H9 (cell line): ENCODE data around the gene RNPEPL1. TPM values are rescaled to one million over a fixed set of nuclear protein-coding genes. Genes with fewer than 3 reads are reported as not detected.

Experiments used
- DNase-seq: peaks from one replicate; pipeline ENCODE4 v3.0.0-alpha.2; 2017
- H2AFZ ChIP-seq: one replicate; pipeline ENCODE4 v1.6.1; 2013; ENCODE audit warnings: mild to moderate bottlenecking, low read length, control low read depth, moderate library complexity
- H2AK5ac ChIP-seq: 2 replicates; pipeline ENCODE4 v1.6.1; 2013; ENCODE audit warnings: low read length, control low read depth, mixed read lengths; ENCODE audit not compliant: insufficient read length
- H2BK120ac ChIP-seq: one replicate; pipeline ENCODE4 v1.6.1; 2013; ENCODE audit warnings: low read depth, mild to moderate bottlenecking, low read length, control low read depth, inconsistent platforms; ENCODE audit not compliant: poor library complexity, severe bottlenecking
- H2BK12ac ChIP-seq: 2 replicates; pipeline ENCODE4 v1.6.1; 2013; ENCODE audit warnings: low read length, control low read depth, mixed read lengths, low read depth; ENCODE audit not compliant: insufficient read length
- H2BK15ac ChIP-seq: 2 replicates; pipeline ENCODE4 v1.6.1; 2013; ENCODE audit warnings: low read depth, low read length, control low read depth
- H2BK20ac ChIP-seq: one replicate; pipeline ENCODE4 v1.6.1; 2013; ENCODE audit warnings: low read depth, mild to moderate bottlenecking, low read length, control low read depth, inconsistent platforms; ENCODE audit not compliant: poor library complexity, severe bottlenecking
- H2BK5ac ChIP-seq: 2 replicates; pipeline ENCODE4 v1.6.1; 2013; ENCODE audit warnings: low read length, control low read depth, mixed read lengths; ENCODE audit not compliant: insufficient read length
- H3K14ac ChIP-seq: 2 replicates; pipeline ENCODE4 v1.6.1; 2013; ENCODE audit warnings: low read length, control low read depth; ENCODE audit not compliant: insufficient read depth
- H3K18ac ChIP-seq: 2 replicates; pipeline ENCODE4 v1.6.1; 2013; ENCODE audit warnings: low read depth, mild to moderate bottlenecking, mixed read lengths, low read length, control low read depth; ENCODE audit not compliant: insufficient read length
- H3K23ac ChIP-seq: 2 replicates; pipeline ENCODE4 v1.6.1; 2013; ENCODE audit warnings: low read length, control low read depth, mixed read lengths, low read depth; ENCODE audit not compliant: insufficient read length
- H3K23me2 ChIP-seq: 2 replicates; pipeline ENCODE4 v1.6.1; 2013; ENCODE audit warnings: low read depth, mild to moderate bottlenecking, mixed read lengths, low read length, control low read depth; ENCODE audit not compliant: insufficient read length, poor library complexity, severe bottlenecking
- H3K27ac ChIP-seq: 2 replicates; pipeline ENCODE4 v1.5.1; 2013; ENCODE audit warnings: low read length, control low read depth, mixed read lengths, low read depth; ENCODE audit not compliant: insufficient read length
- H3K27me3 ChIP-seq: 2 replicates; pipeline ENCODE4 v1.6.1; 2013; ENCODE audit warnings: low read length, control low read depth, inconsistent platforms; ENCODE audit not compliant: insufficient read depth
- H3K4ac ChIP-seq: 2 replicates; pipeline ENCODE4 v1.6.1; 2013; ENCODE audit warnings: low read depth, mild to moderate bottlenecking, control low read depth, inconsistent platforms, low read length, moderate library complexity
- H3K4me1 ChIP-seq: 2 replicates; pipeline ENCODE4 v1.6.1; 2013; ENCODE audit warnings: low read length, control low read depth, inconsistent platforms; ENCODE audit not compliant: insufficient read depth
- H3K4me2 ChIP-seq: 2 replicates; pipeline ENCODE4 v1.6.1; 2013; ENCODE audit warnings: low read length, control low read depth, mixed read lengths; ENCODE audit not compliant: insufficient read length, insufficient read depth
- H3K56ac ChIP-seq: 2 replicates; pipeline ENCODE4 v1.6.1; 2013; ENCODE audit warnings: low read depth, mild to moderate bottlenecking, mixed read lengths, low read length, control low read depth; ENCODE audit not compliant: insufficient read length
- H3K79me1 ChIP-seq: 2 replicates; pipeline ENCODE4 v1.6.1; 2013; ENCODE audit warnings: low read depth, mild to moderate bottlenecking, moderate library complexity, low read length, control low read depth, inconsistent platforms; ENCODE audit not compliant: insufficient read depth, poor library complexity, severe bottlenecking
- H3K79me2 ChIP-seq: 2 replicates; pipeline ENCODE4 v1.6.1; 2013; ENCODE audit warnings: low read length, control low read depth, inconsistent platforms; ENCODE audit not compliant: insufficient read depth
- H3K9ac ChIP-seq: 2 replicates; pipeline ENCODE4 v1.6.1; 2013; ENCODE audit warnings: low read length, control low read depth, mixed read lengths; ENCODE audit not compliant: insufficient read length; ENCODE audit errors: extremely low read depth
- H3K9me3 ChIP-seq: one replicate; pipeline ENCODE4 v1.6.1; 2013; ENCODE audit warnings: low read depth, low read length, inconsistent platforms; ENCODE audit not compliant: control insufficient read depth
- H3T11ph ChIP-seq: one replicate; pipeline ENCODE4 v1.6.1; 2013; ENCODE audit warnings: mild to moderate bottlenecking, low read length, control low read depth, inconsistent platforms
- H4K20me1 ChIP-seq: one replicate; pipeline ENCODE4 v1.6.1; 2013; ENCODE audit not compliant: control insufficient read depth, insufficient read length, insufficient read depth
- H4K5ac ChIP-seq: 2 replicates; pipeline ENCODE4 v1.6.1; 2013; ENCODE audit warnings: low read depth, mild to moderate bottlenecking, mixed read lengths, low read length, control low read depth; ENCODE audit not compliant: insufficient read length
- H4K8ac ChIP-seq: replicated peaks from 2 replicates; pipeline ENCODE4 v1.6.1; 2013; ENCODE audit warnings: low read length, control low read depth, mixed read lengths, low read depth; ENCODE audit not compliant: insufficient read length
- H4K91ac ChIP-seq: 2 replicates; pipeline ENCODE4 v1.6.1; 2013; ENCODE audit warnings: low read depth, mild to moderate bottlenecking, moderate library complexity, mixed read lengths, low read length, control low read depth; ENCODE audit not compliant: insufficient read length
- H3K27ac Mint-ChIP-seq, 3 experiments: 2 replicates in 2 of 3; 3 replicates in 1 of 3; pipeline ENCODE4 v1.8.0; 2020 to 2021; ENCODE audit warnings: mixed read lengths in 3 of 3, mild to moderate bottlenecking in 1 of 3, moderate library complexity in 1 of 3
- H3K27me3 Mint-ChIP-seq: 2 replicates; pipeline ENCODE4 v1.8.0; 2021; ENCODE audit warnings: low read depth, mild to moderate bottlenecking, moderate library complexity, mixed read lengths
- H3K36me3 Mint-ChIP-seq, 3 experiments: 2 replicates in 2 of 3; 3 replicates in 1 of 3; pipeline ENCODE4 v1.8.0; 2020 to 2021; ENCODE audit warnings: low read depth in 3 of 3, mixed read lengths in 3 of 3; ENCODE audit not compliant: insufficient read depth in 1 of 3
- H3K4me1 Mint-ChIP-seq, 2 experiments: 2 replicates each; pipeline ENCODE4 v1.8.0; 2020; ENCODE audit warnings: mixed read lengths in 2 of 2
- H3K4me3 Mint-ChIP-seq, 2 experiments: 2 replicates in 1 of 2; 3 replicates in 1 of 2; pipeline ENCODE4 v1.8.0; 2020 to 2021; ENCODE audit warnings: mild to moderate bottlenecking in 2 of 2, mixed read lengths in 2 of 2, moderate library complexity in 1 of 2
- H3K9me3 Mint-ChIP-seq, 2 experiments: 2 replicates in 1 of 2; 3 replicates in 1 of 2; pipeline ENCODE4 v1.8.0; 2020; ENCODE audit warnings: mild to moderate bottlenecking in 2 of 2, mixed read lengths in 2 of 2, moderate library complexity in 1 of 2
- CTCF ChIP-seq: fragments of 200-600 bp; sonication (generic); conservative IDR thresholded peaks from 3 replicates; pipeline ENCODE4 v1.8.0; 2021; ENCODE audit warnings: antibody characterized with exemption, mild to moderate bottlenecking
- WGBS: extraction: QIAGEN DNeasy Blood & Tissue Kit; methylation state at CpG from one replicate; pipeline ENCODE4 v1.1.7; 2013; ENCODE audit warnings: missing lambda C conversion rate, low lambda C conversion rate, mixed read lengths; ENCODE audit not compliant: insufficient read length; ENCODE audit errors: extremely low coverage; 5-methylcytosine and 5-hydroxymethylcytosine counted together
- total RNA-seq: library from RNA; stranded (reverse); gene quantifications from 2 replicates; pipeline ENCODE4 v1.2.1, GENCODE V29; 2021

Gene RNPEPL1
- total RNA-seq, 1 experiment from 2014 or later: 22.5 TPM

GRCh38 chr2:240629968-240630770 lies 61.9 kb downstream of the RNPEPL1 start:
- Histone ChIP-seq H4K5ac (no peak overlapping the region), H3K14ac (no peak overlapping the region), H4K20me1 (no peaks in the 10 kb centered on the region), H3K9ac (no peak overlapping the region), H2AFZ (no peak overlapping the region), H2AK5ac (no peak overlapping the region), H2BK5ac (no peak overlapping the region), H3K27me3 (no peaks in the 10 kb centered on the region; the same call in 1 of the 2 replicates), H3K27ac (no peak overlapping the region), H3K9me3 (peaks cover 9% of the 10 kb centered on the region), H3K23ac (no peak overlapping the region), H3K4me2 (no peak overlapping the region), H3K4ac (no peak overlapping the region), H3K23me2 (no peaks in the 10 kb centered on the region), H2BK120ac (no peak overlapping the region), H3K79me1 (no peaks in the 10 kb centered on the region), H3K56ac (no peak overlapping the region), H2BK12ac (no peak overlapping the region), H3T11ph (no peak overlapping the region), H4K8ac (no peak overlapping the region), H3K4me1 (no peaks in the 10 kb centered on the region), H2BK15ac (no peak overlapping the region), H2BK20ac (no peak overlapping the region), H3K18ac (no peak overlapping the region), H4K91ac (no peak overlapping the region), H3K79me2 (no peaks in the 10 kb centered on the region)
- Mint-ChIP-seq H3K4me3 (no peak overlapping the region), H3K27me3 (peaks cover 19% of the 10 kb centered on the region), H3K36me3 (peaks cover 0 to 16% (median 0%) of the 10 kb centered on the region in 3 experiments; a peak in 3 of 7 replicates), H3K9me3 (peaks cover 32 to 35% of the 10 kb centered on the region in 2 experiments), H3K4me1 (peaks cover 0 to 4% of the 10 kb centered on the region in 2 experiments; a peak in 1 of 4 replicates), H3K27ac (no peak overlapping the region)
- DNase-seq: peak; percentile 20
- no peak for TF ChIP-seq CTCF
- WGBS: no CpG with 5 or more reads among the region's 50 CpGs

Other genes with a start within 250 kb of the RNPEPL1 start
- gene GPC1, start 132.8 kb upstream of the RNPEPL1 start, total RNA-seq: 39.4 and 44.0 TPM in 2 replicates
- 8.6 and 13.7 TPM in 2 replicates for gene ANKMY1, start 10.5 kb upstream of the RNPEPL1 start, total RNA-seq
- 1.6 and 2.9 TPM in 2 replicates for gene DUSP28, start 8.1 kb upstream of the RNPEPL1 start, total RNA-seq
- gene CAPN10, start 18.2 kb downstream of the RNPEPL1 start, total RNA-seq: 45.0 and 47.4 TPM in 2 replicates
- gene GPR35, start 57.0 kb downstream of the RNPEPL1 start, total RNA-seq: 0.66 and 1.4 TPM in 2 replicates
- not detected in 2 replicates for gene AQP12B, start 114.4 kb downstream of the RNPEPL1 start, total RNA-seq
- gene AQP12A, start 123.4 kb downstream of the RNPEPL1 start, total RNA-seq: not detected in 2 replicates